MCF 10A (cell line): ENCODE measurements around the gene PDGFRA. TPM values are rescaled to one million over a fixed set of nuclear protein-coding genes. Genes with fewer than 3 reads are reported as not detected.

Experiments
- BruUV-seq: library from RNA; stranded (reverse); fragments of 400-500 nt; replicated peaks from 2 replicates; lab custom pipeline; 2021; lab: Mats Ljungman, UMichigan
- CTCF ChIA-PET: fragments of 300-600 bp; sonication (Branson Sonifier 250); formaldehyde crosslinking; extraction: SDS; loops from one replicate; lab custom pipeline; 2021; ENCODE audit warnings: antibody characterized with exemption, inconsistent platforms; lab: Yijun Ruan, JAX
- POLR2A ChIA-PET: fragments of 300-600, 350-650 bp; sonication (Branson Sonifier 250); formaldehyde crosslinking; extraction: SDS; loops from one replicate; lab custom pipeline; 2020; ENCODE audit warnings: antibody characterized with exemption, inconsistent platforms; lab: Yijun Ruan, JAX
- DNase-seq: peaks from one replicate; pipeline ENCODE4 v3.0.0-alpha.2; 2018; ENCODE audit not compliant: unreplicated experiment
- H3K27ac Mint-ChIP-seq: one replicate; pipeline ENCODE4 v1.8.0; 2022; ENCODE audit warnings: mild to moderate bottlenecking, low read depth, mixed read lengths; ENCODE audit not compliant: unreplicated experiment
- H3K27me3 Mint-ChIP-seq: one replicate; pipeline ENCODE4 v1.8.0; 2022; ENCODE audit warnings: mixed read lengths; ENCODE audit not compliant: insufficient read depth, unreplicated experiment
- H3K36me3 Mint-ChIP-seq: one replicate; pipeline ENCODE4 v1.8.0; 2022; ENCODE audit warnings: mild to moderate bottlenecking, moderate library complexity, mixed read lengths; ENCODE audit not compliant: insufficient read depth, unreplicated experiment
- H3K4me1 Mint-ChIP-seq: one replicate; pipeline ENCODE4 v1.8.0; 2022; ENCODE audit warnings: mixed read lengths; ENCODE audit not compliant: insufficient read depth, unreplicated experiment
- H3K4me3 Mint-ChIP-seq: one replicate; pipeline ENCODE4 v1.8.0; 2022; ENCODE audit warnings: mild to moderate bottlenecking, moderate library complexity, mixed read lengths; ENCODE audit not compliant: unreplicated experiment
- H3K9me3 Mint-ChIP-seq: one replicate; pipeline ENCODE4 v1.8.0; 2022; ENCODE audit warnings: mixed read lengths; ENCODE audit not compliant: unreplicated experiment
- CTCF ChIP-seq: fragments of 200-600 bp; IDR thresholded peaks from one replicate; pipeline ENCODE4 v1.8.0; 2022; ENCODE audit warnings: antibody characterized with exemption, mild to moderate bottlenecking; ENCODE audit not compliant: unreplicated experiment
- intact Hi-C: fragments of 100-400 bp; cut with micrococcal nuclease; formaldehyde crosslinking; loops from 2 replicates; pipeline ENCODE4 v1.14.1; 2022
- total RNA-seq: library from RNA; stranded (reverse); gene quantifications from 2 replicates; pipeline ENCODE4 v1.2.3, GENCODE V29; 2022

Gene PDGFRA
- total RNA-seq, 1 experiment from 2014 or later = not detected

GRCh38 chr4:54317690-54318089, 88.6 kb downstream of the PDGFRA start:
- CTCF ChIA-PET = interaction anchor here (0.6 to 4.4 kb wide), 12 partner anchors 10 to 652 kb away, joined by 3 to 28 read pairs (median 7); no protein-coding TSS in a partner anchor
- no TSS peak for BruUV-seq
- intact Hi-C loops = no loop called here
- Mint-ChIP-seq H3K36me3 (no peaks in the 10 kb centered on the region), H3K4me3 (no peak overlapping the region), H3K4me1 (no peaks in the 10 kb centered on the region), H3K27me3 (peaks cover 22% of the 10 kb centered on the region), H3K9me3 (no peaks in the 10 kb centered on the region), H3K27ac (no peak overlapping the region)
- DNase-seq = no peak
- POLR2A ChIA-PET = no interaction called here
- no peak for TF ChIP-seq CTCF

GRCh38 chr4:54318904-54319303, 89.8 kb downstream of the PDGFRA start:
- peak; percentile 70 for TF ChIP-seq CTCF
- H3K4me1 Mint-ChIP-seq = no peaks in the 10 kb centered on the region
- H3K36me3 Mint-ChIP-seq = no peaks in the 10 kb centered on the region
- ChIA-PET POLR2A (interaction anchor here (0.6 kb wide), 1 partner anchor 758 kb away, joined by 3 read pairs; no protein-coding TSS in a partner anchor), CTCF (interaction anchor here (0.6 to 4.4 kb wide), 28 partner anchors 9 to 1733 kb away, joined by 3 to 28 read pairs (median 4); no protein-coding TSS in a partner anchor)
- no peak overlapping the region for H3K4me3 Mint-ChIP-seq
- H3K27me3 Mint-ChIP-seq = peaks cover 11% of the 10 kb centered on the region
- BruUV-seq = no TSS peak
- H3K9me3 Mint-ChIP-seq = no peaks in the 10 kb centered on the region
- intact Hi-C loops = no loop called here
- H3K27ac Mint-ChIP-seq = no peak overlapping the region
- DNase-seq = peak; percentile 52

- ChIA-PET CTCF (interaction anchor here (0.6 to 3.8 kb wide), 8 partner anchors 11 to 1852 kb away, joined by 3 to 54 read pairs (median 4); no protein-coding TSS in a partner anchor), POLR2A (interaction anchor here (0.6 kb wide), 1 partner anchor 558 kb away, joined by 4 read pairs; no protein-coding TSS in a partner anchor)
- no peak for TF ChIP-seq CTCF
- H3K9me3 Mint-ChIP-seq = no peaks in the 10 kb centered on the region
- H3K27me3 Mint-ChIP-seq = no peaks in the 10 kb centered on the region
- no peaks in the 10 kb centered on the region for H3K4me1 Mint-ChIP-seq
- intact Hi-C loops = loop anchor here (5.0 kb wide), 2 partner anchors 361 to 1001 kb away; no protein-coding TSS in a partner anchor
- no peak overlapping the region for H3K4me3 Mint-ChIP-seq
- H3K27ac Mint-ChIP-seq = no peak overlapping the region
- BruUV-seq = no TSS peak
- no peaks in the 10 kb centered on the region for H3K36me3 Mint-ChIP-seq
- DNase-seq = no peak
These were observed 92.0 kb downstream of the PDGFRA start for GRCh38 chr4:54320826-54321685.

- no peak overlapping the region for H3K27ac Mint-ChIP-seq
- DNase-seq = peak; percentile 85
- CTCF ChIA-PET = interaction anchor here (0.7 to 3.8 kb wide), 9 partner anchors 18 to 998 kb away, joined by 3 to 54 read pairs (median 4); no protein-coding TSS in a partner anchor
These were observed 93.8 kb downstream of the PDGFRA start for GRCh38 chr4:54322818-54323417.

More at GRCh38 chr4:54322818-54323417, 93.8 kb downstream of the PDGFRA start:
- H3K4me3 Mint-ChIP-seq = no peak overlapping the region
- no peaks in the 10 kb centered on the region for H3K27me3 Mint-ChIP-seq
- intact Hi-C loops = loop anchor here (1.0 to 5.0 kb wide), 5 partner anchors 118 to 999 kb away; no protein-coding TSS in a partner anchor
- H3K36me3 Mint-ChIP-seq = no peaks in the 10 kb centered on the region
- POLR2A ChIA-PET = no interaction called here
- BruUV-seq = no TSS peak
- H3K4me1 Mint-ChIP-seq = no peaks in the 10 kb centered on the region
- TF ChIP-seq CTCF = peak; percentile 85
- H3K9me3 Mint-ChIP-seq = no peaks in the 10 kb centered on the region
